ENCODE measurements around the gene SLCO2B1.

Gene SLCO2B1

GRCh38 chr11:75155570-75156422 is 4.9 kb downstream of the SLCO2B1 start:
- DNase-seq (ENCODE audit: low read depth): no peak
- no peak overlapping the region for H3K4me3 ChIP-seq (ENCODE audit: low read depth, low read length)
- no peak for TF ChIP-seq CTCF (IDR thresholded peaks at IDR 0.05; ENCODE audit: insufficient read depth, low read depth, low read length, missing control alignments)

GRCh38 chr11:75158241-75158640 is 7.3 kb downstream of the SLCO2B1 start:
- no peak for TF ChIP-seq CTCF (IDR thresholded peaks at IDR 0.05; ENCODE audit: insufficient read depth, low read depth, low read length, missing control alignments)

GRCh38 chr11:75158696-75159150 is 7.8 kb downstream of the SLCO2B1 start:
- no peak for DNase-seq (ENCODE audit: low read depth)
- no peak for TF ChIP-seq CTCF (IDR thresholded peaks at IDR 0.05; ENCODE audit: insufficient read depth, low read depth, low read length, missing control alignments)
- H3K4me3 ChIP-seq (ENCODE audit: low read depth, low read length): no peak overlapping the region

More at GRCh38 chr11:75158241-75158640, 7.3 kb downstream of the SLCO2B1 start:
- no peak for DNase-seq (ENCODE audit: low read depth)
- no peak overlapping the region for H3K4me3 ChIP-seq (ENCODE audit: low read depth, low read length)

- no peak overlapping the region for H3K4me3 ChIP-seq (ENCODE audit: low read depth, low read length)
- DNase-seq (ENCODE audit: low read depth): no peak
- TF ChIP-seq CTCF (IDR thresholded peaks at IDR 0.05; ENCODE audit: insufficient read depth, low read depth, low read length, missing control alignments): no peak
These were observed 8.4 kb downstream of the SLCO2B1 start for GRCh38 chr11:75159151-75159953.

GRCh38 chr11:75160220-75160757 is 9.4 kb downstream of the SLCO2B1 start:
- no peak for DNase-seq (ENCODE audit: low read depth)
- H3K4me3 ChIP-seq (ENCODE audit: low read depth, low read length): no peak overlapping the region
- TF ChIP-seq CTCF (IDR thresholded peaks at IDR 0.05; ENCODE audit: insufficient read depth, low read depth, low read length, missing control alignments): no peak

- H3K4me3 ChIP-seq (ENCODE audit: low read depth, low read length): no peak overlapping the region
- DNase-seq (ENCODE audit: low read depth): no peak
- no peak for TF ChIP-seq CTCF (IDR thresholded peaks at IDR 0.05; ENCODE audit: insufficient read depth, low read depth, low read length, missing control alignments)
These were observed 10.0 kb downstream of the SLCO2B1 start for GRCh38 chr11:75160880-75161279.
